ENCODE measurements around the gene NTPCR.

Gene NTPCR

GRCh38 chr1:233019778-233020325, 69.4 kb downstream of the NTPCR start:
- no peak for DNase-seq

DNA sequence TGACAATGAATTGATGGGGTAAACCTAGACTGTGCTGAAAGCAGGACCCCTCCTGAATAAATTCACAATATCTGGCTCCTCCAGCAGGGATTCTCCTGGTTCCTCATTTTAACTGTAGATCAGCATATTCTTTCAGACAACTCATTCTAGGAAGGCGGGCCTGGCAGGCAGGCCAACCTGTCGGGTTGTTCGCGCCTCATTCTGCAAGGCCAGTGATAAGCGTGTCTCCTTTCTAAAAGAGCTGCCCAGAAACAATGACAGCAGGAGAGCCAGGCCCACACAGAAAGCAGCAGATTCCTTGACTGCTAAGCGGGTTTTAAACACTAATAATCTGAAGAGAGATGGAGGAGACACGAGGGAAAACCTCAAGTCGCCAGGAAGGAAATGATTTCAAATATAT, 70.0 kb downstream of the NTPCR start:
- DNase-seq, result no peak

DNA sequence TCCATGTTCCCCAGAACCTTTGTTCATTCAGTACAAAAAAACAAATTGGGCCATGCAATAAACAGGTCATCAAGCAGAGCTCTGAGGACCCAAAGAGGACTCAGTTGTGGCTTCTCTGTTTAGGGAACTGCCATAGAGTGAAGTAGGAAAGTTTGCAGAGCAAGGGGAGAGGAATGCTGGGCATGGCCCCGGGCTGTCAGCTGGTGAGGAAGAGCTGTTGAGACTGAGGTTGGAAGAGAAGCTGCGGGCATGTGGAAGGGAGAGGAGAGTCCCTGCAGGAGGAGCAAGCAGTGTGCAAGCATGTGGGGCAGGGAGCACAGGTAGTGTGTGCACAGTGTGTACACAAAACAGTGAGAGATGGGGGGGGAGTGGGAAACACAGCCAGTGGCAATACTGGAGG, 71.8 kb downstream of the NTPCR start:
- no peak for DNase-seq

- no peak for DNase-seq
These were observed 73.8 kb downstream of the NTPCR start for GRCh38 chr1:233024199-233024598.

GRCh38 chr1:233025157-233025556, 74.7 kb downstream of the NTPCR start:
- no peak for DNase-seq

GRCh38 chr1:233025567-233025966, 75.2 kb downstream of the NTPCR start:
- DNase-seq, result no peak

- DNase-seq, result no peak
These were observed 76.6 kb downstream of the NTPCR start for GRCh38 chr1:233027046-233027445.

DNA sequence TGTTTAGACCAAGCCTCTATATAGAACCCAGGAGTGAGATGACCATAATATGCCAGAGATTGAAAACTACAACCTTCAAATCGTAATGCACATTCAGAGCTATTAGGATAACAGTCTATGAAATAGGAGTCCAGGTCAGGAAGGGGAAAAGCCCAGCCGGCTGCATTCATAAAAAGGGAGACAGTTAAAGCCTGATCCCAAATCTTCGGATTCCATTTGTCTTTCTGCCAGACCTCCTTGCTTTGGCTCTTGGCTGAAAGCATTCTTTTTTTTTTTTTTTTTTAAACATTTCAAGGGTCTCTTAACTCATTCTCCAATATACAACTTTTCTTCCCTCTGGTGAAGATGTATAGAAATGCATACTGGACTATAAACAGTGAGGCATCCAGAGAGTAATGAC, 81.1 kb downstream of the NTPCR start:
- no peak for DNase-seq

GRCh38 chr1:233032916-233033315, 82.5 kb downstream of the NTPCR start:
- DNase-seq, result no peak

DNA sequence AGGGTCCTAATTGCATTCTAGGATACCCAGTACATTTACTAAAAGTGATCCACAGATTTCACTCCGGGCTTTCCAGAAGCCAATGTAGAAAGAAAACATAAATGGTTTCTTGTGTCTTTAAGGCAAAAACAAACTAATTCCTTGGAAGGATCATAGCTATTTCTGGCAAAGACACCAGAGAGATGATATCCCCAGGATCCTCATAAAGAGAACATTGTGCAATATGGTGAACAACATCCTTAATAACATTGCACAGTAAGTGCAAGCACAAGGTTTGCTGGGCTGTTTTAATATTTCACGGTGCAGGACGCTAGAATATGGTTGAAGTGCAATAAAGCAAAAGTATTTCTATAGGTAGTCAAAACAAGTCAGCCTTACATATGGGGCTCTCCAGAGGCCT, 83.0 kb downstream of the NTPCR start:
- DNase-seq, result no peak
